ENCODE results near the gene PEAK1.
"Not testable (repeated sequence)": the region's sequence is repeated elsewhere in the genome, so short reads cannot be mapped to it uniquely, and the experiment has no call there.

The PEAK1 gene

GRCh38 chr15:77425104-77425503 is 5.2 kb upstream of the PEAK1 start:
- DNase-seq: no peak

GRCh38 chr15:77421370-77421700 is 1.4 kb upstream of the PEAK1 start:
- DNase-seq: no peak

DNA sequence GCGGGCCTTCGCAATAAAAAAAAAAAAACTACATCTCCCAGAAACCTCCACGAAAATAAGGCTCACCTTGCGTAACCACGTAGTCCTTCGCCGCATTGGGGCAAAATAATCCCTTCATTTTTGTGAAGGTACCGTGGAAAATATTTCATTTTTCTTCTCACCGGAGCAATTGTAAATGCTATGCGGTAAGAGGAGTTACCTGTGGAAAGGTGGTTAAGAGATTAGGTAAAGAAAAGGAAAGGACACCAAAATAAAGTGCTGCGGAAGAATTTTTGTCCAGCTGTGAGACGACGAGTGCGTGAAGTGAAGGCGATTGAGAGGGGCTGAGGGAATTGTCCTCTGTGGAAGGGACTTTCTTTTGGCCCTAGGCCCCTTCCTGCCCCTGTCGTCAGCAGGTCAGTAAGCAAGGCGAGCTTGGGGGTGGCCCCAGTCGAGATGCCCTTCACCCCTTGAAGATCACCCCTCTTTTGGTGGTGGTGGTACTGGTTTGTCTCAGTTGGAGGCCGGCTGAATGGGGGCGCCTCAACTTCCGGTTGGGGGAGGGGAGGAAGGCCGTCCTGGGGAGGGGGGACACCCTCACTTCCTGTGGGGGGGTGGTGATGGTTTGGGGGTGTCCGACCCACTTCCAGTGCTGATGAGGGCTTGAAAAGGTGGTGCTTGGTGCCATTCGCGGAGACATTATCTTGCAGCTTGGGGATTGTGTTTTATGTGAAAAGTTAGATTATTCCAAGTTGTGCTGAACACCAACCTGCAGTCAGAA is 886 bp upstream of the PEAK1 start, which contains the start of gene HMG20A:
Gene HMG20A, plus strand, starts transcription at position 279 of the 760 bp plus-strand sequence. CDS start 37,520 bp downstream, outside the sequence.
- peak; percentile 85 for DNase-seq

DNA sequence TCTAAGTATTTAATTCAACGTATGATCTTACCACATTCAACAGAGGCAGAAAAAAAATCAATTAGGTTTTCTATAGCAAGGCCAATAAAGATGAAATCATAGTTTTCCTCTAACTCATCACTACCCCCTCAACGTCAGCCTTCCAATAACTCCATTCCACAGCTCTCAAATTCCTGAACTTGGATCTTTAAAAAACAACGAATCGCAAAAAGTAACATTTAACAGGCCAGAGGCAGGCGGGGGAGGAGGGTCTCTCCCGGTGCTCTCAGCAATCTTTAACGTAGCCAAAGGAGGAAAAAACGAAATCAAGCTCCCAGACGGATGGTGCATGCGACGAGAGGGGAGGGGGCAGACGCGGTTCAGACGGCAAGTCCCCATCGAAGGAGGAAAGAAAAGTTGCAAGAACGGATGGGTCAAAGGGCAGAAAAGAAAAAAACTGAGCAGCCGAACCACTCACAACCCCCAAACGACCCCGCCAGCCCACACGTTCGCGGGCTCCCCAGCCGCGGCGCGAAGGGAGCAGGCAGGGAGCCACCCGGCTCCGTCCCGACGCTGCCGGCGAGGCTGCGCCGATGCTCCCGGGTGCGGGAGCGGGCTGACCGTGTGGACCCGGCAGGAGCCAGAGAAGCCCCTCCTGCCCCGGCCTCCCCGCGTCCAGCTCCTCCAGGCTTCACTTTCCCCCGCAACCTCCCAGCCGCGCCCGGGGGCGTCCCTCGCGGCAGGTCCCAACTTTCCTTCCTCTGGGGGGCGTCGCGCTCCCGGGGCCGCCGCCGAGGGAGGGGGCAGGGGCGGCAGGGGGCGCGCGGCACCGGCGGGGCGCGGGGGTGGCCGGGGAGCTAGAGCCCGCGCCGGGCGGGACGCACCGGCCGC is 703 bp downstream of the PEAK1 start:
- DNase-seq: peak; percentile 81

- DNase-seq: peak; percentile 87
Observed at GRCh38 chr15:77418391-77418965, 1.4 kb downstream of the PEAK1 start.

- peak; percentile 40 for DNase-seq
Observed at GRCh38 chr15:77417602-77418001, 2.3 kb downstream of the PEAK1 start.

DNA sequence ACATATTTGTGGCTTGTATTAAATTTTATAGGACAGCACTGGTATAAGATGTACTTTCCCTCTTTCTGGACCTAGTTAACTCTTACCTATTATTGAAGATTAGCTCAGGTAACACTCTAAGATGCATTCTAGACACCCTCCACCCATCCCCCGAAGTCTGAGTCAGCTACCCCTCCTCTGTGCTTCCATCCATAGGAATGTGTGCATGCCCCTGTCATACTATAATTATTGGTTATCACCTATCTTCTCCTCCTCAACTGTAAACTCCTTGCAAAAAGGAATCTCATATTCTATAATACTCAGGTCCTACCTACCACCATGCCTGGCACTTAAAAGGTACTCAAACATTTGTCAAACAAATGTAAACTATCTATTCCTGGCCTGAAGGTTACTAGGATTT is 3.0 kb downstream of the PEAK1 start:
- DNase-seq: peak; percentile 18

- peak; percentile 21 for DNase-seq
Observed at GRCh38 chr15:77416148-77416455, 3.8 kb downstream of the PEAK1 start.

DNA sequence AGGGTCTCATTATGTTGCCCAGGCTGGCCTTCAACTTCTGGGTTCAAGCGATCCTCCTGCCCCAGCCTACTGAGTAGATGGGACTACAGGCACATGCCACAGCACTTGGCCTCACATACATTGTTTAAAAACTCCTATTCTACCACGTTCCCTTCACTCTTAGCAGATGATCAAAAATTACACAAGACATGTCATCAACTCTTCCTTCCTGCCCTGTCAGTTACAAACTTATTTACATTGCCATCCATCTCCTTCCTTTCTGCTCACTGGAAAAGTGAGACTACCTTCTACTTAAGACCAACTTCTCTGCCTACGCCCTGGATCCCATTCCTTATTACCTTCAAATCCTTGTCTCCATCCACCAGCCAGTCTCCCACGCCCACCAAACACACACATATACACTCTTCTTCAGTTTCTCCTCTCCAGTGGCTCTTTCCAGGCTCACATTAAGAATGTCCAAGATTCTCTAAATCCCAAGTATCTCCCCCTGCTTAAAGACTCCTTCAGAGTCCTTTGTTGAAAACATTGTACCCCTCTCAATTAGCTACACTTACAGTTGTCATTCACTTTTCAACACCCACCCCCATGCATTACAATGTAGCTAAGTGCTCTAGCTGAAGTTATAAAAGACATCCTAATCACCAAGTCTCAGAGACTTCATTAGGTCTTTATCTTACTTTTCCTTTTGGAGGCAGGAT is 4.3 kb downstream of the PEAK1 start:
- no peak for DNase-seq

GRCh38 chr15:77414789-77415442 is 5.0 kb downstream of the PEAK1 start:
- DNase-seq: no peak

- DNase-seq: no peak
Observed at GRCh38 chr15:77413699-77414349, 6.1 kb downstream of the PEAK1 start.

- DNase-seq: no peak
Observed at GRCh38 chr15:77412972-77413698, 6.8 kb downstream of the PEAK1 start.

DNA sequence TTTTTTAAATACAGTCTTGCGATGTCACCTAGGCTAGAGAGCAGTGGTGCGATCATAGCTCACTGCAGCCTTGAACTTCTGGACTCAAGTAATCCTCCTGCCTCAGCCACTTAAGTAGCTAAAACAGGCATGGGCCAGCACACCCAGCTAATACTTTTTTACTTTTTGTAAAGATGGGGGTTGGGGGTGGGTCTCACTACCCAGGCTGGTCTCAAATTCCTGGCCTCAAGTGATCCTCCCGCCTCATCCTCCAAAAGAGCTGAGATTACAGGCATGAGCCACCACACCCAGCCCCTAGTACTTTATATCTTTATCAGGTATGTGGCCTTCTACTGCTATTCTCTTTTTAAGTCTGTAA is 8.3 kb downstream of the PEAK1 start:
- DNase-seq: no peak

DNA sequence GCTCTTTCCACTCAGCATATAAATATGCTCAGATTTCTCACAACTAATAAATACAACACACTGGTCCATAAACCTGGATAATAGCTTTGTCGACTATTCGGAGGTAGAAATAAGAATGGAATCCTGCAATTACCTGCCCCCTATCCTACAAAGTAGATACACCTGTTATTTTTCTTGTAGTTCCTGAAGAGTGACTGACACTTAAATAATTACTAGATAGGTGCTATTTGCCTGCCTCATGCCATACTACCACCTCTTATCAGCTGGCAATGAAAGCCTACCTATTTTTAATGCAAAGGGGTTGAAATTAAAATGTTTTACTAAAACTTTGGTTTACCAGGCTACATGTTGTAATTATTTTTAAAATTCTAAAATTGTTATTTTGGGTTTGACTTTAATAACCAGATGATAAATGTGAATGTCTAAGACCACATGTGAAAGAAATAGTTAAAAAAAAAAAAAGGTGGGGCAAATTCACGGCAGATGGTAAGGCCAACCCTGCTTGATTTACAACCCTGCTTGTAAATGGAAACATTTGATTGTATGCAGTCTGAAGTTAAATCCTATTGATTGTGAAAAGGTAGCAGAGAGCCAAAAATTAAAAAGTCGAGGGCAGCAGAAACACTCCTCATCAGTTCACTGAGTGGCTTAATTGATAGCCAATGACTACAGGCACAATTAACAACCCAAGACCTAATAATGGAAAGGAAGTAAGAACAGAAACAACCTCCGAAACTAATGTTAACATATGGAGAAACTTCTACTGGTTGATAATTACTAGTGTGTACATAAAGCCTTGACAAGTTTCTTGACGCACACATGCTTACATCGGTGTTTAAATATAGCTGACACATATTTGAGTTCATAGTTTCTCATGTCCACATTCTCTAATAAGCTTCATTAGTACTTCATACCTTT is 8.9 kb downstream of the PEAK1 start:
- DNase-seq: no peak

DNA sequence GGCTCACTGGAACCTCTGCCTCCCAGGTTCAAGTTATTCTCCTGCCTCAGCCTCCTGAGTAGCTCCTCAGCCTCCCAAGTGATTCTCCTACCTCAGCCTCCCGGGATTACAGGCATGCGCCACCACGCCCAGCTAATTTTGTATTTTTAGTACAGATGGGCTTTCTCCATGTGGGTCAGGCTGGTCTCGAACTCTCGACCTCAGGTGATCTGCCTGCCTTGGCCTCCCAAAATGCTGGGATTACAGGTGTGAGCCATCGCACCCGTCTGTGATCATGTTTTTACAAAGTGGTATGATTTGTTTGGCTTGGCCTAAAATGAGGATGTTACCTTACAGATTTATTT is 9.8 kb downstream of the PEAK1 start:
- DNase-seq: not testable (repeated sequence)

- DNase-seq: peak; percentile 37
Observed at GRCh38 chr15:77409259-77410156, 10.4 kb downstream of the PEAK1 start.

- DNase-seq: no peak
Observed at GRCh38 chr15:77406846-77407245, 13.1 kb downstream of the PEAK1 start.

- DNase-seq: not testable (repeated sequence)
Observed at GRCh38 chr15:77406173-77406759, 13.6 kb downstream of the PEAK1 start.
